ENCODE results near the gene CYFIP2. TPM values are rescaled to one million over a fixed set of nuclear protein-coding genes. Genes with fewer than 3 reads are reported as not detected.

The CYFIP2 gene
- total RNA-seq, 8 experiments from 2014 or later, result 8.0 to 116 (median 88.5) TPM

DNA sequence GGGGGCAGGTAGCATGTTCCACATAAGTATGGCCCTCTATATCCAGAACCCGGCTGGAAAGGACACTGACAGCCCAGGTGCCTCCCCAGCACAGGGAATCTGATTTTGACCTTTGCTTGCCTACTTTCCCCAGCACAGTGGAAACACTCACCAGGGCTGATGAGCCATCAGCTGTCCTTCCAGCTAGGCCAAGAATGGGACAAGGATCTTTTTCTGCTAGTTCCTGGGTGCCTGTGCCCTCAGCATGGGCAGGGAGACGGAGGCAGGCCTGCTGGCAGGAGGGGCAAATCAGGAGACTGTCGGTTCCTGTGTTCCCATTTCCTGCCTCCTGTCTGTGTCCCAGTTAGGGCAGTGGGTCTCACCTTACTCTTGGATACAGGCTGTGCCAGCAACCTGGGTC is 1.1 kb downstream of the CYFIP2 start:
- in situ Hi-C loops (cut with MboI; ENCODE audit: low pct_unique_long_range_greater_than_20kb in 2 of 9, low sequenced_read_pairs in 9 of 9, unreplicated experiment in 9 of 9), result no loop called here
- ATAC-seq (replicated peaks in 6 of 8), result no peak
- WGBS, 10 experiments, result 67 to 72% methylated on average over 2 of the region's 3 CpGs; no CpG with 5 or more reads in 8 of the 10 experiments
- Histone ChIP-seq H3K4me1 (replicated peaks in 1 of 2) (peaks cover 25 to 37% of the 10 kb centered on the region in 2 donors), H3K4me3 (peak overlapping the region; percentile 52 to 94 (median 76)), H3K27ac (peak overlapping the region in 1 of 2 donors; percentile 15)

DNA sequence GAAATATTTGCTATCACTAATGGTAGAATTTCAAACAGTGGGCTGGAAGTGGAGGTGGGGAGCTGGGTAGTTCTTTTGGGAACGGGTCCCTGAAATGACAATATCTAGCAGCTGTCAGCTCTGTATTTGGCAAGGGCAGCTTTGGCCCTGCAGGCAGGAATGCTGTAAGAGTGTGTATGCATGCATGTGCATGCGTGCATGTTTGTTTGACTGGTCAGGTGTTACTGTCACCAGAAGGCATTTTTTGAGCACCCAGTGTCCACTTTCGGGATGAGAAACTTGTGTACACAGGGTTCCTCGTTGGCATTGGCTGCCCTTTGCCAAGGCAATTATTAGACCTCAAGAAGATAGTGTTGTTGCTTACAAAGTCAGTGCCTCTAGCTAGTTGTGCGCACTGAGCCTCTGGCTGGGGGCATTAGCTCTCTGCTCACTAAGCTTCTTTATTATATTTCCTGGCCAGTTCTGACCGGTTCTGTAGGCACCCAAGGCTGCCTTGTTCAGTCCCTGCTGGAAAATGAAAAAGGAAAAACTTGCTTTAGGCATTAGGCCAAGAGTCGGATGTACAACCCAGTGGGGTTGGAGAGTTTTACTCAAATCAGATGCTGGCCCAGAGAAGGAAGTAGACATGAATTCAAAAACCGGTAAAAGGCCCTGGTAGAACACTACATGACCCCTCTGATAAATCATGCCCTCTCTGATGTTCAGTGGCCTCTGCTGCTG is 2.0 kb downstream of the CYFIP2 start:
- Histone ChIP-seq H3K4me3 (peak overlapping the region; percentile 52 to 94 (median 76)), H3K27ac (peak overlapping the region; percentile 2 to 54), H3K4me1 (replicated peaks in 1 of 2) (peaks cover 25 to 42% of the 10 kb centered on the region in 2 donors)
- in situ Hi-C loops (cut with MboI; ENCODE audit: low pct_unique_long_range_greater_than_20kb in 2 of 9, low sequenced_read_pairs in 9 of 9, unreplicated experiment in 9 of 9), result no loop called here
- peak; percentile 28 to 54 (median 34) for ATAC-seq (replicated peaks in 6 of 8)
- 50 to 92% (median 78%) methylated on average over 1 to 8 of the region's 8 CpGs; no CpG with 5 or more reads in 1 of the 10 experiments for WGBS, 10 experiments

DNA sequence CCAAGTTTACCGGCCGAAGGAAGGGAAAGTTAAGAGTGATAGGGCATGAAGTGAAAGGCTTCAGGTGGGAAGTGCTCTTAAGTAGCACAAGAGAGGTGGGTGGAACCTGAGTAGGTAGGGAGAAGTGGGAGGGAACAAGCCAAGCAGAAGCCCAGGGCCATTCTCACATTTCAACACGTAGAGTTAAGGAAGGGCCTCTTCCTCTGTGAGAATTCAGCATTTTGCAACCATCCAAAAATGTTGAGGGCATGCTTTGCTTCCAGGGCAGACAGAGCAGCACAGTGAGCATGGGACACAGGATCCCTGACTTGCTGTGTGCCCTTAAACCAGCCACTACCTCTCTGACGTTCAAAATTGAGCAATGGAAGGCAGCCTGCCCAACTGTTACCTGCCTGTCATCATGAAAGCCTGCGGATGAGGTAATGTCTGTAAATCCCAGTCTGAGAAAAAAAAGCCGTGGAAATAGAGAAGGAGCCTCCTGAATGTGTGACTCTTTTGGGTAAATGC is 3.3 kb downstream of the CYFIP2 start:
- Histone ChIP-seq H3K4me1 (replicated peaks in 1 of 2) (peaks cover 25 to 42% of the 10 kb centered on the region in 2 donors), H3K27ac (peak overlapping the region in 1 of 2 donors; percentile 11), H3K4me3 (peak overlapping the region in 1 of 5 donors; percentile 93)
- in situ Hi-C loops (cut with MboI; ENCODE audit: low pct_unique_long_range_greater_than_20kb in 2 of 9, low sequenced_read_pairs in 9 of 9, unreplicated experiment in 9 of 9), result no loop called here
- no peak for ATAC-seq (replicated peaks in 6 of 8)
- 20 to 100% (median 90%) methylated on average over 1 to 4 of the region's 6 CpGs; no CpG with 5 or more reads in 2 of the 10 experiments for WGBS, 10 experiments

DNA sequence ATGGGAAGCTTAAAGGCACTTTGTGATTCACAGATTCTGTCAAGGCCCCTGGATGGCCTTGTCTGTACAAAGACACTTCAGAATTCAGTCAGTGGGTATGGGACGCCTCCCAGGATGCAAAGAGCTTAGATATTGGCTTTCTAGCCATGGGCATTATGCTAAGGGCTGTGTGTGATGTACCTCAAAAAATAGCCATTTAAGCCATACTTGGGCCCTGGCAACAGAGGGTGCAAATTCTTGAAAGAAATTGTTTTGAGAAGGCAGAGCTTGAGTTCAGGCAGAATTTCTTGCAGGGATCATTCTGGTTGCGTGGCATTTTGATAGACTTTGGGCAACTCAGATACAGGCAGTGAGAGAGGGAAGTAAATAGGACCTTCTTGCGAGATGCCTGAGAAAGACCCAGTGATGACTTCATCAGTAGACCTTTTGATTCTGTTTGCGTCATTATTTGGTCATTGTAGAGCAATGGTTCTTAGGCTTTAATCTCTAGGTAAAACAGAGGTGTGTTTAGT is 3.9 kb downstream of the CYFIP2 start:
- Histone ChIP-seq H3K4me3 (no peak overlapping the region), H3K4me1 (replicated peaks in 1 of 2) (peaks cover 25 to 42% of the 10 kb centered on the region in 2 donors), H3K27ac (no peak overlapping the region)
- 86 to 100% (median 98%) methylated on average over 1 to 3 of the region's 4 CpGs; no CpG with 5 or more reads in 2 of the 10 experiments for WGBS, 10 experiments
- in situ Hi-C loops (cut with MboI; ENCODE audit: low pct_unique_long_range_greater_than_20kb in 2 of 9, low sequenced_read_pairs in 9 of 9, unreplicated experiment in 9 of 9), result no loop called here
- ATAC-seq (replicated peaks in 6 of 8), result no peak

DNA sequence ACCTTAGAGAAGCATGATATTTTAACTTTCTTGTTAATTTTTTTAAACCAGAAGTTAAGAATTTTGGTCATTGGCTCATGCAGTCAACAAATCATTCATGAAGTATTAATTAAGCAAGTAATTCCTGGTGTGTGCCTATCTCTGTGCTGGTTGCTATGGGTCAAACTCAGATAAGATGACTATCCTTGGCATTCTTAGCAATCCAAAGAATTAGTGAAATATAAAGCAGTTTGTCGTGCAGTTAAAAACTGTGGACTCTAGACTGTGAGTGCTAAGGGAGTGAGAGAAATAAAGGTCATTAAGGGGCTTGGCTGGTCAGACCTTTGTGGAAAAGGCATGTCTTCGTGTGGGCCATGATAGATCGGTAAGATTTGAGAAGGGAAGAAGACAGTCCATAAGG is 4.8 kb downstream of the CYFIP2 start:
- in situ Hi-C loops (cut with MboI; ENCODE audit: low pct_unique_long_range_greater_than_20kb in 2 of 9, low sequenced_read_pairs in 9 of 9, unreplicated experiment in 9 of 9), result no loop called here
- WGBS, 10 experiments, result 40 to 100% (median 88%) methylated on average over 1 to 3 of the region's 3 CpGs; no CpG with 5 or more reads in 2 of the 10 experiments
- ATAC-seq (replicated peaks in 6 of 8), result no peak
- Histone ChIP-seq H3K4me1 (replicated peaks in 1 of 2) (peaks cover 25 to 38% of the 10 kb centered on the region in 2 donors), H3K4me3 (no peak overlapping the region), H3K27ac (no peak overlapping the region)

DNA sequence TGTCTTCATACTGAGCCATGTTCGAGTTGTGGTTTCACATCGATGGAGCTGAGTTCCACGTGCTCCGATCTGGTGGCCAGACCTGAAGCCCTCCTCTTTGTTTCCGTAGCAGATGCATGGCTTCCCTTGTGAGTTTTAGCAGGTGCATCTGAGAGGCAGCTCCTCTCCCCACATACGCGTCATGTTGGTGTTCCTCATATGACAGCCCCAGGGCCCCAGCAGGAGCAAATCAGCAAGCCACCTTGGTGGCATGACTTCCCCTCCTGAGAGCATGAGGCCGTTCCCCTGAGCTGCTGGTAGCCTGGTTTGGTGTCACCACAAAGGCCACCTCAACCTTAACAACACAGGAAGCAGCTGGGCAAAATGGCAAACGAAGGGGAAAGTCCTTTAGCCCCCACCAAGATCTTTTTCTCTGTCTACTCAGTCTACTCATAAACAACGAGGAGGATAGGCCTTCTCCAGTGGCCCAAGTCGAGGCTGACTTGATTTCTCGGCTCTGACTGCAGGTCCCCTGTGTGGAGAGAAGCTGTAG is 5.9 kb downstream of the CYFIP2 start:
- Histone ChIP-seq H3K4me1 (replicated peaks in 1 of 2) (peaks cover 25 to 38% of the 10 kb centered on the region in 2 donors), H3K4me3 (no peak overlapping the region), H3K27ac (no peak overlapping the region)
- WGBS, 10 experiments, result 80 to 100% (median 93%) methylated on average over 1 to 6 of the region's 12 CpGs; no CpG with 5 or more reads in 3 of the 10 experiments
- no peak for ATAC-seq (replicated peaks in 6 of 8)
- in situ Hi-C loops (cut with MboI; ENCODE audit: low pct_unique_long_range_greater_than_20kb in 2 of 9, low sequenced_read_pairs in 9 of 9, unreplicated experiment in 9 of 9), result no loop called here

DNA sequence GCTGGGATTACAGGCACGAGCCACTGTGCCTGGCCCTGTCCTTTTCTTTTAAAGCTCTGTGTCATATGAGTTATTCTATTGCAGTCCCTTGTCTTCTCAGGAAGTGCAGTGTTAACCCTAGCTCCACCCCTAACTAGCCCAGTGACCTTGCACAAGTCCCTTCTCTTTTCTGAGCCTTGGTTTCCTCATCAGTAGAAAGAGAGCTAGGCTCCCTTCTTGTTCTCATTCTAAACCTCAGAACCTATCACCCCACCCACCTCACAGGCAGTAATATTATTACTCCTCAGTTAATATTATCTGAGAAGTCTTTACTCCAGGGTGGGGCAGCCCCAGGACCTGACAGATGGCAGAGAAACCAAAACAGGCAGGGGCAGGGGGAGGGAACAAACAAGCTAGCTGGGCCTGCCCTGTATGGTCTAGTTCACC is 7.2 kb downstream of the CYFIP2 start:
- ATAC-seq (replicated peaks in 6 of 8), result peak in 2 of 8 experiments; percentile 25 to 60
- Histone ChIP-seq H3K4me1 (replicated peaks in 1 of 2) (peaks cover 13 to 28% of the 10 kb centered on the region in 2 donors), H3K27ac (no peak overlapping the region), H3K4me3 (no peak overlapping the region)
- WGBS, 10 experiments, result 40 to 100% (median 100%) methylated on average over 1 of the region's 1 CpG; no CpG with 5 or more reads in 7 of the 10 experiments
- in situ Hi-C loops (cut with MboI; ENCODE audit: low pct_unique_long_range_greater_than_20kb in 2 of 9, low sequenced_read_pairs in 9 of 9, unreplicated experiment in 9 of 9), result no loop called here

DNA sequence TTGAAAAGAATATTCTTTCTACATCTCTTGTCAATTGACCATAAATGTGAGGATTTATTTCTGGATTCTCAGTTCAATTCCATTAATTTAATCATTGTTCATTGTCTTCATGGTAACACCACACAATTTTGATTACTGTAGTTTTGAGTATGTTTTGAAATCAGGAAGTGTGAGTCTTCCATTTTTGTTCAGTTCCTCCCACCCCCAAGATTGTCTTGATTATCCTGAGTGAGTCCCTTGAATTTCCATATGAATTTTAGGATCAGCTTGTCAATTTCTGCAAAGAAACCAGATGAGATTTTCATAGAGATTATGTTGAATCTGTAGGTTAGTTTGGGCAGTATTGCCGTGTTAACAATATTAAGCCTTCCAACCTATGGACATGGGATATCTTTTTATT is 9.5 kb downstream of the CYFIP2 start:
- H3K4me3 ChIP-seq, result no peak overlapping the region
- in situ Hi-C loops (cut with MboI; ENCODE audit: low pct_unique_long_range_greater_than_20kb in 2 of 9, low sequenced_read_pairs in 9 of 9, unreplicated experiment in 9 of 9), result loop anchor here in 1 of 9 experiments (25.0 kb wide), 1 partner anchor 113 kb away; the partner anchor contains the start of gene GARIN3
- WGBS, 10 experiments, result 89 to 100% (median 100%) methylated on average over 1 of the region's 1 CpG; no CpG with 5 or more reads in 2 of the 10 experiments
- no peak overlapping the region for H3K27ac ChIP-seq
- H3K4me1 ChIP-seq (replicated peaks in 1 of 2), result peaks cover 0 to 9% of the 10 kb centered on the region in 2 donors
- ATAC-seq (replicated peaks in 6 of 8), result no peak

DNA sequence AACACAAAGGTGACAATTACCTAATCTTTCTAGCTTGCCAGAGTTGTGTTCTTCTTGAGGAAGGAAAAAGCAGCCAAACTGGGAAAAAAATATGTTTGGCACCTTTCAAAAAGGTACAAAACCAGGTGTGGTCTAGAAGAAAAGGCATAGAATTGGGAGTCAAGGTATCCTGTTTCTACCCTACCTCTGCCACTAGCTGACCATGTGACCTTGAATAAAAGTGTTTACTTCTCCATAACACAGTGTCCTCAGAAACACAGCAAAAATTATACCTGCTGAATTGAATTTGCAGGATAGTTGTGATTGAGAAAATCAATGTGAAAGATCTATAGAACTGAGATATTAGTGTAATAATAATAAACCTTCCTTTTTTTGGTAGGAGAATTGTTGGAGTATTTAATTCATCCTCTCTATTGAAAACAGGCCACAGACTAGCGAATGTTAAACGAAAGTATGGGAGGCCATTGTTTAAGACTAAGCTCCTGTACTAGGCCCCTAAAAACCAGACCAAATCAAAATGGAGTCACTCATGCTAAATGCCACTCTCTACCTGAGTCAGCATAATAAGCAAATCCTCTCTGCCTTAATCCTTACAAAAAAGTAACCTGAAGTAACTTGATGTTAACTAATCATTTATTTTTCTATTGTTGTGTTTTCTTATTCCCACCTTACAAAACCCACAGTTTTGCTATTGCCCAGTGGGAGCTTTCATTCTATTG is 12.6 kb downstream of the CYFIP2 start:
- ATAC-seq (replicated peaks in 6 of 8), result no peak
- 70 to 100% (median 93%) methylated on average over 2 of the region's 2 CpGs; no CpG with 5 or more reads in 2 of the 10 experiments for WGBS, 10 experiments
- no peak overlapping the region for H3K27ac ChIP-seq
- no peak overlapping the region for H3K4me3 ChIP-seq
- no peaks in the 10 kb centered on the region for H3K4me1 ChIP-seq (replicated peaks in 1 of 2)
- in situ Hi-C loops (cut with MboI; ENCODE audit: low pct_unique_long_range_greater_than_20kb in 2 of 9, low sequenced_read_pairs in 9 of 9, unreplicated experiment in 9 of 9), result loop anchor here in 1 of 9 experiments (25.0 kb wide), 1 partner anchor 116 kb away; the partner anchor contains the start of gene GARIN3

DNA sequence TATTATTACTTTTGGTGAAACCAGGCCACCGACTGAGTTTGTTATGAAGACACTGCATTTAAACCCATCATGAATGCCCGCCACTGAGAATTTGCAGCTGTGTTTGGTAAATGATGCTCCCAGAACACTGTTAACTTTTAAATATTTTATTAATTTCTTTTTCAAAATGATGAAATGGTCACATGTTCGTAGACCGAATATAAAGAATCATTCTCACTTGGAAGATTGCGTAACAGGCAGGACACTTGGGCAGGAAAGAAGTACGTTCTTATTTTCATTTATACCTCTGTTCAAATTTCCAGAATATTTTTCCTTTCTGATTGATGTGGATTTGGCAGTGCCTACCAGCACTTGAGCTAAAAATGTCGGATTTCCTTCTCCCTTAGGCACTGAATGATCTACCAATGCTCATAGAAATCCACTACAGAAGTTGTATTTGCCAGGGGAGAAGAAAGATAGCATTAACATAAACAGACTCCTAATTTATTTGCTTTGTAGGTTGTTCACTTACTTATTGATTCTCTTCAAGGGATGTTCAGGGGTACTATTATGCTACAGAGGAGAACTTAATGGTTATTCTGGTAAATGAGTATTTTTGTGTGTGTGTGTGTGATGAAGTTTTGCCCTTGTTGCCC is 13.8 kb downstream of the CYFIP2 start:
- peaks cover 0 to 2% of the 10 kb centered on the region in 2 donors for H3K4me1 ChIP-seq (replicated peaks in 1 of 2)
- no peak overlapping the region for H3K4me3 ChIP-seq
- in situ Hi-C loops (cut with MboI; ENCODE audit: low pct_unique_long_range_greater_than_20kb in 2 of 9, low sequenced_read_pairs in 9 of 9, unreplicated experiment in 9 of 9), result loop anchor here in 1 of 9 experiments (25.0 kb wide), 1 partner anchor 117 kb away; the partner anchor contains the start of gene GARIN3
- 43 to 100% (median 94%) methylated on average over 1 to 7 of the region's 7 CpGs for WGBS, 10 experiments
- ATAC-seq (replicated peaks in 6 of 8), result no peak
- no peak overlapping the region for H3K27ac ChIP-seq

DNA sequence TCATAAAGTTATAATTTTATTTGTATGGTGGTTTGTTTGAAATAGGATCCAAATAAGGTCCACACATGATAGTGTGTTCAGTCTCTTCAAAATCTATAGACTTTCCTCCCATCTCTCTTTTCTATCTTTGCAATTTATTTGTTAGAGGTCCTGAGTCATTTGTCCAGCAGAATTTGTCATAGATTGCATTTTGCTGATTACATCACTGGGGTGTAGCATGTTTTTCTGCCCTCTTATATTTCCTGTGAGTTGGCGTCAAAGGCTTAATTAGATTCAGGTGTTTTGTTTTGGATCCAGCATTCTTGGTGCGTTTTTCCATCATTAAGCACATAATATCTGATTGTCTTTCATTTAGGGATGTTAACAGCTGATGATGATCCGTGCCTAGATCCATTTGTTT is 15.0 kb downstream of the CYFIP2 start:
- ATAC-seq (replicated peaks in 6 of 8), result peak in 5 of 8 experiments; percentile 17 to 93 (median 70)
- WGBS, 10 experiments, result 0 to 100% (median 72%) methylated on average over 1 to 3 of the region's 3 CpGs; no CpG with 5 or more reads in 1 of the 10 experiments
- in situ Hi-C loops (cut with MboI; ENCODE audit: low pct_unique_long_range_greater_than_20kb in 2 of 9, low sequenced_read_pairs in 9 of 9, unreplicated experiment in 9 of 9), result loop anchor here in 1 of 9 experiments (25.0 kb wide), 1 partner anchor 119 kb away; the partner anchor contains the start of gene GARIN3

DNA sequence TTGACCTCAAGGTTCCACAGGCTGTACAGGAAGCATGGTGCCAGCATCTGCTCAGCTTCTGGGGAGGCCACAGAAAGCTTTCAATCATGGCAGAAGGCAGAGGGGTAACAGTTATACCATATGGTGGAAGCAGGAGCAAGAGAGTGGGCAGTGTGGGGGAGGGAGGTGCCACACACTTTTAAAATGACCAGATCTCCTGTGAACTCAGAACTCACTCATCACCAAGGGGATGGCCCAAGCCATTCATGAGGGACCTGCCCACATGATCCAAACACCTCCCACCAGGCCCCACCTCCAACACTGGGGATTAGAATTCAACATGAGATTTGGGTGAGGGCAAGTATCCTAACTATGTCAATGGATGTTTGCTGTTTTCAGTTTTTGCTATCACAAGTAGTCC is 16.2 kb downstream of the CYFIP2 start:
- in situ Hi-C loops (cut with MboI; ENCODE audit: low pct_unique_long_range_greater_than_20kb in 2 of 9, low sequenced_read_pairs in 9 of 9, unreplicated experiment in 9 of 9), result loop anchor here in 1 of 9 experiments (25.0 kb wide), 1 partner anchor 120 kb away; the partner anchor contains the start of gene GARIN3
- no peak for ATAC-seq (replicated peaks in 6 of 8)
- H3K4me1 ChIP-seq (replicated peaks in 1 of 2), result peaks cover 0 to 6% of the 10 kb centered on the region in 2 donors
- no peak overlapping the region for H3K27ac ChIP-seq
- no peak overlapping the region for H3K4me3 ChIP-seq

More for the DNA sequence above, 15.0 kb downstream of the CYFIP2 start:
- Histone ChIP-seq H3K27ac (no peak overlapping the region), H3K4me1 (replicated peaks in 1 of 2) (peaks cover 0 to 6% of the 10 kb centered on the region in 2 donors), H3K4me3 (no peak overlapping the region)

Measured in motor neuron (in vitro differentiated cells).